Inferior parietal cortex (tissue), 1 donor: ENCODE results near the gene HBG2.
"Not testable (repeated sequence)": the region's sequence is repeated elsewhere in the genome, so short reads cannot be mapped to it uniquely, and the experiment has no call there.

Source experiments
- DNase-seq: peaks from one replicate; pipeline ENCODE4 v3.0.0-alpha.2; 2016; ENCODE audit errors: extremely low spot score

Gene HBG2

GRCh38 chr11:5254646-5255413 lies at the start of gene HBG2:
Gene HBG2 (minus strand): TSS chr11:5254781. CDS start chr11:5254728, 53 bp downstream.
- not testable (repeated sequence) for DNase-seq

- no peak for DNase-seq
Observed at GRCh38 chr11:5304046-5304445, 49.5 kb upstream of the HBG2 start.

GRCh38 chr11:5303626-5304025 lies 49.0 kb upstream of the HBG2 start:
- DNase-seq = no peak

GRCh38 chr11:5301846-5302245 lies 47.3 kb upstream of the HBG2 start, which contains the start of gene OR51B4:
Gene OR51B4 (minus strand): TSS chr11:5301946. CDS start chr11:5301946, 0 bp downstream.
- DNase-seq = no peak

- no peak for DNase-seq
Observed at GRCh38 chr11:5300251-5300650, 45.7 kb upstream of the HBG2 start.

GRCh38 chr11:5298451-5298850 lies 43.9 kb upstream of the HBG2 start:
- no peak for DNase-seq

GRCh38 chr11:5297721-5298323 lies 43.2 kb upstream of the HBG2 start:
- no peak for DNase-seq

GRCh38 chr11:5294342-5294995 lies 39.9 kb upstream of the HBG2 start:
- not testable (repeated sequence) for DNase-seq

- DNase-seq = no peak
Observed at GRCh38 chr11:5293028-5293427, 38.4 kb upstream of the HBG2 start.

- no peak for DNase-seq
Observed at GRCh38 chr11:5291207-5291838, 36.7 kb upstream of the HBG2 start.

GRCh38 chr11:5290106-5290505 lies 35.5 kb upstream of the HBG2 start:
- DNase-seq = no peak

- no peak for DNase-seq
Observed at GRCh38 chr11:5289696-5290095, 35.1 kb upstream of the HBG2 start.

GRCh38 chr11:5288906-5289550 lies 34.4 kb upstream of the HBG2 start:
- no peak for DNase-seq

GRCh38 chr11:5288108-5288905 lies 33.7 kb upstream of the HBG2 start:
- peak; percentile 25 for DNase-seq

GRCh38 chr11:5286901-5287300 lies 32.3 kb upstream of the HBG2 start:
- no peak for DNase-seq

GRCh38 chr11:5286351-5286750 lies 31.8 kb upstream of the HBG2 start:
- DNase-seq = no peak

- no peak for DNase-seq
Observed at GRCh38 chr11:5285703-5286340, 31.2 kb upstream of the HBG2 start.

- DNase-seq = no peak
Observed at GRCh38 chr11:5284637-5285036, 30.1 kb upstream of the HBG2 start.

GRCh38 chr11:5283882-5284281 lies 29.3 kb upstream of the HBG2 start:
- DNase-seq = no peak

- DNase-seq = no peak
Observed at GRCh38 chr11:5283086-5283485, 28.5 kb upstream of the HBG2 start.
